ENCODE measurements around the gene PSMD1.
A peak's percentile ranks its signal among the peaks of the same experiment; 100 is the strongest.
"Not testable (repeated sequence)": the region's sequence is repeated elsewhere in the genome, so short reads cannot be mapped to it uniquely, and the experiment has no call there.

The PSMD1 gene

GRCh38 chr2:231159306-231159705 lies 102.6 kb downstream of the PSMD1 start:
- no peak for DNase-seq (ENCODE audit: low spot score)

- DNase-seq (ENCODE audit: low spot score) = no peak
Observed at GRCh38 chr2:231160701-231161100, 104.0 kb downstream of the PSMD1 start.

- no peak for DNase-seq (ENCODE audit: low spot score)
Observed at GRCh38 chr2:231161252-231161839, 104.7 kb downstream of the PSMD1 start.

- peak; percentile 51 for DNase-seq (ENCODE audit: low spot score)
Observed at GRCh38 chr2:231161877-231162329, 105.2 kb downstream of the PSMD1 start.

GRCh38 chr2:231163011-231163410 lies 106.3 kb downstream of the PSMD1 start:
- DNase-seq (ENCODE audit: low spot score) = no peak

GRCh38 chr2:231163414-231164095 lies 106.9 kb downstream of the PSMD1 start:
- DNase-seq (ENCODE audit: low spot score) = no peak

- no peak for DNase-seq (ENCODE audit: low spot score)
Observed at GRCh38 chr2:231167745-231168459, 111.2 kb downstream of the PSMD1 start.

- DNase-seq (ENCODE audit: low spot score) = no peak
Observed at GRCh38 chr2:231168460-231169139, 111.9 kb downstream of the PSMD1 start.

GRCh38 chr2:231169488-231169887 lies 112.8 kb downstream of the PSMD1 start:
- no peak for DNase-seq (ENCODE audit: low spot score)

GRCh38 chr2:231170055-231170454 lies 113.4 kb downstream of the PSMD1 start:
- DNase-seq (ENCODE audit: low spot score) = peak; percentile 30

GRCh38 chr2:231172025-231172424 lies 115.4 kb downstream of the PSMD1 start:
- no peak for DNase-seq (ENCODE audit: low spot score)

- DNase-seq (ENCODE audit: low spot score) = no peak
Observed at GRCh38 chr2:231174211-231174651, 117.6 kb downstream of the PSMD1 start.

- DNase-seq (ENCODE audit: low spot score) = no peak
Observed at GRCh38 chr2:231176066-231176465, 119.4 kb downstream of the PSMD1 start.

GRCh38 chr2:231177156-231178025 lies 120.7 kb downstream of the PSMD1 start:
- DNase-seq (ENCODE audit: low spot score) = no peak

GRCh38 chr2:231178805-231179204 lies 122.1 kb downstream of the PSMD1 start:
- DNase-seq (ENCODE audit: low spot score) = not testable (repeated sequence)

GRCh38 chr2:231181860-231182512 lies 125.3 kb downstream of the PSMD1 start:
- DNase-seq (ENCODE audit: low spot score) = no peak

GRCh38 chr2:231182513-231182899 lies 125.8 kb downstream of the PSMD1 start:
- DNase-seq (ENCODE audit: low spot score) = no peak

GRCh38 chr2:231183851-231184250 lies 127.2 kb downstream of the PSMD1 start:
- DNase-seq (ENCODE audit: low spot score) = no peak

GRCh38 chr2:231184319-231184718 lies 127.7 kb downstream of the PSMD1 start:
- DNase-seq (ENCODE audit: low spot score) = no peak

GRCh38 chr2:231185050-231185725 lies 128.5 kb downstream of the PSMD1 start:
- DNase-seq (ENCODE audit: low spot score) = no peak
